Fibroblast of the aortic adventitia (primary cell): ENCODE data around the gene TSPAN31. TPM values are rescaled to one million over a fixed set of nuclear protein-coding genes. Genes with fewer than 3 reads are reported as not detected.

Experiments
- DNase-seq: peaks from one replicate; pipeline ENCODE4 v3.0.0-alpha.2; 2010; ENCODE audit warnings: low read depth
- H3K4me3 ChIP-seq: 2 replicates; pipeline ENCODE4 v1.5.1; 2011; ENCODE audit warnings: low read depth, mild to moderate bottlenecking, control low read depth, low read length, moderate library complexity
- CTCF ChIP-seq: IDR thresholded peaks from 2 replicates; pipeline ENCODE4 v1.5.1; 2011; ENCODE audit warnings: mild to moderate bottlenecking, low read length, control low read depth, inconsistent platforms; ENCODE audit not compliant: insufficient read depth
- total RNA-seq: library from RNA; depleted of rRNA; stranded (reverse); fragments of >200 nt; gene quantifications from 2 replicates; pipeline ENCODE4 v1.2.3, GENCODE V29; 2012; ENCODE audit warnings: low replicate concordance

Gene TSPAN31
- total RNA-seq, 1 donor, result 43.9 TPM

DNA sequence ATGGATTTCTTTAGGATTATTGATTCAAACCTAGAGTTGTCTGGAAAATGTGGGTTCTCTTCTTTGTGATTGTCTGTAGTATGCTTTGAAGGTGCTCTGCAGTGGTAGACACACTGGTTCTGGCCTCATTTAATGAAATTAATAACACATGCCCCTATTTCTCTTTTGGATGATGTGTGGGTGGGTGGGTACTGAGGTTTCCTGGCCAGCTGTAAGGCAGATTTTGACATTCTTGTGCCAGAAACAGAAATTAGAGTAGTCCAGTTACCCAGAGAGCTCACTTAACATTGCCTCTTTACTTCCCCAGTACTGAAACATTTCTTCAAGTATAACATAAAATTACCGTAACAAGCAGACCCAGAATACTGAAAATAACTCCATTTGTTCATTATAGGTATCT, 52.2 kb downstream of the TSPAN31 start:
- TF ChIP-seq CTCF, result no peak
- no peak overlapping the region for H3K4me3 ChIP-seq
- DNase-seq, result no peak

DNA sequence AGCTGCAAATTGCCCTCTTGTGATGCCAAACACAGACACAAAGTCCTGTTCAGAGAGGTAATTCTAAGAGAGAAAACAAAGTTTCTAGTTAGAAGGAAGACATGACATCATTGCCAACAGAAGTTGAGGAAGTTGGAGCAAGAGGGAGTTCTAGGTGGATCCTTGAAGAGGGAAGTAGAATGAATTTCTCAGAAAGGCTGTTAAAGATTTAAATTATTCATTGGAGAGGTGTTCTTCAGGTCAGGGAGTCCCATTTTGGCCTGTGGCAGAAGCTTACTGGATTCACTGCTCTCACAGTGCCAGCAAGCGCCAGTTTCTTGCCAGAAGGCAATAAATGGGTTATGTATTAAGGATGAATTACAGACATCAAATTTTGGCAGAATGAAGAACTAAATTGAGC, 53.1 kb downstream of the TSPAN31 start:
- DNase-seq, result no peak
- no peak for TF ChIP-seq CTCF
- no peak overlapping the region for H3K4me3 ChIP-seq

Other genes with a start within 250 kb of the TSPAN31 start
- 37.7 and 60.3 TPM in 2 replicates for gene DDIT3, start 224.5 kb upstream of the TSPAN31 start, total RNA-seq
- gene MBD6, start 222.2 kb upstream of the TSPAN31 start, total RNA-seq, result 4.2 and 7.6 TPM in 2 replicates
- 106 and 140 TPM in 2 replicates for gene DCTN2, start 197.8 kb upstream of the TSPAN31 start, total RNA-seq
- gene KIF5A, start 195.0 kb upstream of the TSPAN31 start, total RNA-seq, result 0.72 and 1.8 TPM in 2 replicates
- gene PIP4K2C, start 153.8 kb upstream of the TSPAN31 start, total RNA-seq, result 12.4 and 19.4 TPM in 2 replicates
- gene DTX3, start 140.2 kb upstream of the TSPAN31 start, total RNA-seq, result 10.5 and 16.9 TPM in 2 replicates
- 18.3 and 64.5 TPM in 2 replicates for gene ARHGEF25, start 133.6 kb upstream of the TSPAN31 start, total RNA-seq
- gene B4GALNT1, start 111.8 kb upstream of the TSPAN31 start, total RNA-seq, result 1.7 and 6.9 TPM in 2 replicates
- 229 and 425 TPM in 2 replicates for gene OS9, start 50.9 kb upstream of the TSPAN31 start, total RNA-seq
- 0.25 and 0.27 TPM in 2 replicates for gene AGAP2, start 6.3 kb upstream of the TSPAN31 start, total RNA-seq
- gene CDK4, start 7.3 kb downstream of the TSPAN31 start, total RNA-seq, result 208 and 588 TPM in 2 replicates
- 0.57 and 2.1 TPM in 2 replicates for gene MARCHF9, start 10.1 kb downstream of the TSPAN31 start, total RNA-seq
- gene CYP27B1, start 22.0 kb downstream of the TSPAN31 start, total RNA-seq, result 0.45 TPM in 1 of 2 replicates, not detected in the other
- 9.7 and 10.5 TPM in 2 replicates for gene METTL1, start 27.1 kb downstream of the TSPAN31 start, total RNA-seq
- 3.9 and 6.6 TPM in 2 replicates for gene EEF1AKMT3, start 27.6 kb downstream of the TSPAN31 start, total RNA-seq
- 16.2 and 19.9 TPM in 2 replicates for gene TSFM, start 37.7 kb downstream of the TSPAN31 start, total RNA-seq
- 2.5 and 3.5 TPM in 2 replicates for gene AVIL, start 73.7 kb downstream of the TSPAN31 start, total RNA-seq
- 90.7 and 128 TPM in 2 replicates for gene CTDSP2, start 101.7 kb downstream of the TSPAN31 start, total RNA-seq
- 5.6 and 10.1 TPM in 2 replicates for gene ATP23, start 196.5 kb downstream of the TSPAN31 start, total RNA-seq